ENCODE data around the gene ELMOD1.

DNA sequence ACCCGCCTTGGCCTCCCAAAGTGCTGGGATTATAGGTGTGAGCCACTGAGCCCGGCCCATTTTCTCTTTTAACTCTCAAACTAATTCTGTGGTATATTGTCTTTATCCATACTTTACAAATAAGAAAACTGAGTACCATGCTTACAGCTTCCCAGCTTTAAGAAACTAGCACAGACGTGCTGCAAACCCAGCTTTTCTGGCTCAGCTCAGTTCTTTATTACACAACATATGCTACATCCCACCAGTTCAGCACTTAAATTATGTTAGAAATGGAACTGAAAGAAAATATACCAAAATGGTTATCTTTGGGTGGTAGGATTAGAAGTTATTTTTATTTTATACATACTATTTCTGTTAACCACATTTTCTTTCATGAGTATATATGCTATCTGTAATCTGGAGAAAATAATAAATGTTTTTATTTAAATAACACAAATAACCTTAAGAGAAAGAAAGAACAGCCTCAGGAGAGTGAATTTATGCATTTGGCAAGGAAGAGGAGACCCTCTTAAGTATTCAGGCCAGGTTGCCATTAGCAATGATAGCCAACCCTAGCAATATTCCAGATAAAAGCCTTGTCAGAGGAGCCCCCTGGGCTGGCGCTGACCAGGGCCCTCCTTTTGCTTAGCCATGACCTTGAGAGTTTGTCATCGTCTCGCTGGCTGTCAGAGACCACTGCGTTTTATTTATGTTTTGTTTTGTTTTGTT, 87.1 kb downstream of the ELMOD1 start:
- TF ChIP-seq POLR2AphosphoS5 (IDR thresholded peaks at IDR 0.05; ENCODE audit: low read depth) (no peak), GABPA (IDR thresholded peaks at IDR 0.05; ENCODE audit: low read depth) (no peak)
- TF ChIP-seq, protein P1, sequence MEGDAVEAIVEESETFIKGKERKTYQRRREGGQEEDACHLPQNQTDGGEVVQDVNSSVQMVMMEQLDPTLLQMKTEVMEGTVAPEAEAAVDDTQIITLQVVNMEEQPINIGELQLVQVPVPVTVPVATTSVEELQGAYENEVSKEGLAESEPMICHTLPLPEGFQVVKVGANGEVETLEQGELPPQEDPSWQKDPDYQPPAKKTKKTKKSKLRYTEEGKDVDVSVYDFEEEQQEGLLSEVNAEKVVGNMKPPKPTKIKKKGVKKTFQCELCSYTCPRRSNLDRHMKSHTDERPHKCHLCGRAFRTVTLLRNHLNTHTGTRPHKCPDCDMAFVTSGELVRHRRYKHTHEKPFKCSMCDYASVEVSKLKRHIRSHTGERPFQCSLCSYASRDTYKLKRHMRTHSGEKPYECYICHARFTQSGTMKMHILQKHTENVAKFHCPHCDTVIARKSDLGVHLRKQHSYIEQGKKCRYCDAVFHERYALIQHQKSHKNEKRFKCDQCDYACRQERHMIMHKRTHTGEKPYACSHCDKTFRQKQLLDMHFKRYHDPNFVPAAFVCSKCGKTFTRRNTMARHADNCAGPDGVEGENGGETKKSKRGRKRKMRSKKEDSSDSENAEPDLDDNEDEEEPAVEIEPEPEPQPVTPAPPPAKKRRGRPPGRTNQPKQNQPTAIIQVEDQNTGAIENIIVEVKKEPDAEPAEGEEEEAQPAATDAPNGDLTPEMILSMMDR (IDR thresholded peaks at IDR 0.05; ENCODE audit: insufficient read depth, low read length) = no peak
- TF ChIP-seq, protein P2, sequence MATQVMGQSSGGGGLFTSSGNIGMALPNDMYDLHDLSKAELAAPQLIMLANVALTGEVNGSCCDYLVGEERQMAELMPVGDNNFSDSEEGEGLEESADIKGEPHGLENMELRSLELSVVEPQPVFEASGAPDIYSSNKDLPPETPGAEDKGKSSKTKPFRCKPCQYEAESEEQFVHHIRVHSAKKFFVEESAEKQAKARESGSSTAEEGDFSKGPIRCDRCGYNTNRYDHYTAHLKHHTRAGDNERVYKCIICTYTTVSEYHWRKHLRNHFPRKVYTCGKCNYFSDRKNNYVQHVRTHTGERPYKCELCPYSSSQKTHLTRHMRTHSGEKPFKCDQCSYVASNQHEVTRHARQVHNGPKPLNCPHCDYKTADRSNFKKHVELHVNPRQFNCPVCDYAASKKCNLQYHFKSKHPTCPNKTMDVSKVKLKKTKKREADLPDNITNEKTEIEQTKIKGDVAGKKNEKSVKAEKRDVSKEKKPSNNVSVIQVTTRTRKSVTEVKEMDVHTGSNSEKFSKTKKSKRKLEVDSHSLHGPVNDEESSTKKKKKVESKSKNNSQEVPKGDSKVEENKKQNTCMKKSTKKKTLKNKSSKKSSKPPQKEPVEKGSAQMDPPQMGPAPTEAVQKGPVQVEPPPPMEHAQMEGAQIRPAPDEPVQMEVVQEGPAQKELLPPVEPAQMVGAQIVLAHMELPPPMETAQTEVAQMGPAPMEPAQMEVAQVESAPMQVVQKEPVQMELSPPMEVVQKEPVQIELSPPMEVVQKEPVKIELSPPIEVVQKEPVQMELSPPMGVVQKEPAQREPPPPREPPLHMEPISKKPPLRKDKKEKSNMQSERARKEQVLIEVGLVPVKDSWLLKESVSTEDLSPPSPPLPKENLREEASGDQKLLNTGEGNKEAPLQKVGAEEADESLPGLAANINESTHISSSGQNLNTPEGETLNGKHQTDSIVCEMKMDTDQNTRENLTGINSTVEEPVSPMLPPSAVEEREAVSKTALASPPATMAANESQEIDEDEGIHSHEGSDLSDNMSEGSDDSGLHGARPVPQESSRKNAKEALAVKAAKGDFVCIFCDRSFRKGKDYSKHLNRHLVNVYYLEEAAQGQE (IDR thresholded peaks at IDR 0.05; ENCODE audit: insufficient replicate concordance, low read depth) = no peak
